ENCODE results near the gene ITPR1.

Gene ITPR1

GRCh38 chr3:4492208-4493013 lies 737 bp upstream of the ITPR1 start:
- peak; percentile 58 for DNase-seq

- DNase-seq, result peak; percentile 25
These were observed 1.1 kb downstream of the ITPR1 start for GRCh38 chr3:4493941-4494894.

GRCh38 chr3:4494895-4495264 lies 1.7 kb downstream of the ITPR1 start:
- DNase-seq, result no peak

- DNase-seq, result no peak
These were observed 2.3 kb downstream of the ITPR1 start for GRCh38 chr3:4495294-4496086.

GRCh38 chr3:4496087-4496452 lies 2.9 kb downstream of the ITPR1 start:
- DNase-seq, result no peak

GRCh38 chr3:4497005-4497692 lies 4.0 kb downstream of the ITPR1 start:
- no peak for DNase-seq

- no peak for DNase-seq
These were observed 4.7 kb downstream of the ITPR1 start for GRCh38 chr3:4497843-4498324.

GRCh38 chr3:4498446-4498845 lies 5.3 kb downstream of the ITPR1 start:
- no peak for DNase-seq

GRCh38 chr3:4501437-4501836 lies 8.3 kb downstream of the ITPR1 start:
- DNase-seq, result no peak

GRCh38 chr3:4501927-4502326 lies 8.8 kb downstream of the ITPR1 start:
- DNase-seq, result no peak

- no peak for DNase-seq
These were observed 9.9 kb downstream of the ITPR1 start for GRCh38 chr3:4503050-4503449.

GRCh38 chr3:4504340-4505261 lies 11.5 kb downstream of the ITPR1 start:
- DNase-seq, result peak; percentile 51

GRCh38 chr3:4505688-4506558 lies 12.8 kb downstream of the ITPR1 start:
- no peak for DNase-seq

GRCh38 chr3:4506559-4507023 lies 13.4 kb downstream of the ITPR1 start:
- no peak for DNase-seq

- no peak for DNase-seq
These were observed 14.0 kb downstream of the ITPR1 start for GRCh38 chr3:4507024-4507596.

- no peak for DNase-seq
These were observed 15.2 kb downstream of the ITPR1 start for GRCh38 chr3:4508048-4508981.

- DNase-seq, result no peak
These were observed 15.9 kb downstream of the ITPR1 start for GRCh38 chr3:4509043-4509442.

GRCh38 chr3:4509983-4510755 lies 17.0 kb downstream of the ITPR1 start:
- no peak for DNase-seq
